GM21528 (cell line): ENCODE data around the gene NMT1.

Experiments used
- ATAC-seq: cut with Tn5 transposase; IDR thresholded peaks from one replicate; pipeline ENCODE4 v1.9.1; 2021; ENCODE audit warnings: mild to moderate bottlenecking, moderate library complexity; ENCODE audit not compliant: unreplicated experiment, low FRiP score

Gene NMT1

GRCh38 chr17:45102856-45103255 is 41.7 kb downstream of the NMT1 start:
- no peak for ATAC-seq

DNA sequence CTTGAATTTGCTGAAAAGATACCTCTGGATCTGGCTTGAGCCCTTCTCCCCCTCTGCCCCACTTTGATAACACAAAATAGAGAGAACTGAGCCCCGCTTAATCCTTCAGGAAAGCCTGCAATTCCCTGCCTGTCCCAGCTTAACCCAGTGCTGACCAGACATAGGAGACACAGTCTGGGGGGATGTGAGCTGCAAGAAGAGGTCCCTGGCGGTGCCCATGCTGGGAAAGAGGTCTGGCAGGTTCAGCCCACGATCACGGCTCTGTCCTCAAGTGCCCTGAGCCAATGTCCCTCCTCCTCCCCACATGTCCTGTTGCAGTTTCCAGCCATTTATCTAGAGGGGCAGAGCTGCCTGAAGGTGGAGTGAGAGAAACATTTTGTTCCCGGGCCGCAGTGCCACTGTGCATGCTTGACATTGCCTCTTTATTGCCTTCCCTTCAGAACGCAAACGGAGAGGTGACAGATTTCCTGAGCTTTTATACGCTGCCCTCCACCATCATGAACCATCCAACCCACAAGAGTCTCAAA is 42.2 kb downstream of the NMT1 start:
- no peak for ATAC-seq

DNA sequence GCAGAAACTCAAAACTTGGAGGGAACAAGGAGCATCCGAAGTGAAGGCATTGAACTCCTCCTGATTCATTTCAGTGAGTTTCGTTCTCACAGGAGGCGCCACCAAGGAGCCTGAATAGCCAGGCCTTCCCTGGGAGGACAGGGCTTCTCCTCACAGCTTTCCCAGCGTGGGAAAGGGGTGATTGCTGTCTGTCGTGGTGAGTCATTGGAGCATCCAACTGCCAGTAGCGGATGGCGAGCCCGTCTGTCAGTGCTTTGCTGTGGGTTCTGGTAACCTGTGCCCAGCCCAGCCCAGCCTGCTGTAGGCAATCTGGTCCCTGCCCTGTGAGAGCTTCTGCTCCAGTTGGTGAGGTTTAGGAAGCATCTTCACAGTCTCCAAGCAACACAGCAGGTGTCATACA is 42.9 kb downstream of the NMT1 start:
- no peak for ATAC-seq

DNA sequence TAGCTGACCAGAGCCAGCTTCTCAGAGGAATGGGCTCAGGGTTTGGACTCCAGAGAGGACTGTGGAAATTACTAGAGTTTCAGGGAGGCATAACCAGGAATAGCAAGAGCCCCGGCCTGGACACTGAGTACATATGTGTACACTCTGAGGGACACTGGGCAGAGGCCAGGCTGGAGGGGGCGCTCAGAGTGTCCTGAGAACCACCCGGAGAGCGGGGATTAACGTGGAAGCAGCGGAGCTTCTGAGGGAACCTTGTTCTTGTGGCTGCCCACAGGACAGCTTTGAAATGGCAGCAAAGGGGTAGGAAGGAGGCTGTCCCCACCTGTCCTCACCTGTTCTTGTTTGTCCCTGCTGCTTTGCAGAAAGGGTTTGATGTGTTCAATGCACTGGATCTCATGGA is 43.4 kb downstream of the NMT1 start:
- no peak for ATAC-seq

GRCh38 chr17:45104907-45105624 is 43.9 kb downstream of the NMT1 start:
- no peak for ATAC-seq

DNA sequence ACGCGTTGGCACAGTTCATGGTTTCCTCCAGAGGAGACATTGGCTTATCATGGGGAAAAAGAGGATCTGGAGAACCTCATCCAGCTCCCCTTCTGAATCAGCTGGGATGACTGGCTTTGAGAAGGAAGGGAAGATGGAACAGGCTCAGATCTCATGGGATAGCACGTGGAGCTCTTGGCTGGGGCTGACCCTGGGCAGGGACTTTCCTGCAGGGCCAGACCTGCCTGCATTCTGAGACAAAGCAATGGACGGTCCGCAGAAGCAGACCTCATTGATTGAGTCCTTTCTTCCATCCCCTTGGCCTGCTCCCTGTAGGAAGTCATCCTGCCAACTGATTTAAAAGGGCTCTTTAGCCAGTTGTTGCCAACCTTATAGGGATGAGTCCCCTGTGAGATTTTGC is 45.0 kb downstream of the NMT1 start:
- ATAC-seq: no peak

DNA sequence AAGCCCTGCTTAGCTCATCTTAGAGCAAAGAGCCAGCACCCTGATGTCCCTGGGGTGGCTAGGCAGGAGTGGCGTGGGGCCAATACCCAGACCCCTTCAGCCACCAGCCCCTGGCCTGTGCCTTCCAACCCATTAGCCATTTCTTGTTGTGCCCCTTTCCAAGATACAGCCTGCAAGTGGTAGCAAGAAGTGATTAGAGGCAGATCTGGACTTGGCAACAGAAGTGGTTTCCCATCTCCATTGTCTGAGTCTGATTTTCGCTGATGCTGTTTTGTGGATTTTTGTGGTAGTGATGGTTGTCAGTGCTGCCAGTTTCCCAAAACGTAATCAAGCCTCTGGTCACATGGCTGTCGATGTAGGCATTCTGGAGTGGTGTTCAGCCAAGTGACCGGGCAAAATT is 45.5 kb downstream of the NMT1 start:
- ATAC-seq: no peak

- no peak for ATAC-seq
These were observed 46.3 kb downstream of the NMT1 start for GRCh38 chr17:45107293-45108010.

GRCh38 chr17:45108051-45108450 is 46.9 kb downstream of the NMT1 start:
- ATAC-seq: no peak

DNA sequence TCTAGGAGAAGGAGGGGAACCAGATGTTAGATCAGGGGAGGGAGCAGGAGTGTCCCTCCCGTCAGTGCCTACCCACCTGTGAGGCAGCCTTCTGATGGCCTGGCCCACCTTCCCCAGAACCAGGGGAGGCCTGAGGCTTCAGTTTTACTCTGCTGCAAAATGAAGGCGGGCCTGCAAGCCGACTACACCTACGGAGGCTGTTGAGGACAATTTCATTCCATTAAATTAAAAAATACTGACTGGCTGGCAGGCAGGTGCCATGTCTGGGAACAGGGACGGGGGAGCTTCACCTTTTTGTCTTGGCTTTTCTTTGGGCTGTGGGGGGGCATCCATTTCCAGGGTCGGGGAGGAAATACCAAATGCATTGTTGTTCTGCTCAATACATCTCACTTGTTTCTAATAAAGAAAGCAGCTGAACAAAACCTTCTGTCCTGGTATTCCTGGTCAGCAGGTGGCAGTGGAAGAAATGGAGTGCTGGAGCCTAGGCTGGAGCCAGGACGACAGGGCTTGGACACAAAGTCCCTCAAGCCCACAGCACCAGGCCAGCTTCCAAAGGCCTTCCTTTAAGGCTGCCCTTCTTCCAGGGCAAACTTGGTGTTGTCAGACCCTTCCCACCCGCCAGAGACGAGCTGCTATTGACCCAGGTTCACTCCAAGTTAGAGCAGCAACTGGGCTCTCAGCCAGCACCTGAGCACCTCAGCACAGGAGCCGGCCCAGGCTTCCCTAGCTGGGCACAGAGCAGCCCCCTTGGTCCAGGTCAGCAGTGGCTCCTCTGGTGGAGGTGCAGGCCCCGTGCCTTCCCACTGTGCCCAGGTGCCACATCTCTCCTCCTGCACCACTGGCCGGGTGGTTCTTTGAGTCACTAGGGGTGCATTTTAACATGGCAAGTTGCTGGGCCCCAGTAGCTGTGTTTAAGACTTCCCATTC is 47.7 kb downstream of the NMT1 start:
- no peak for ATAC-seq

DNA sequence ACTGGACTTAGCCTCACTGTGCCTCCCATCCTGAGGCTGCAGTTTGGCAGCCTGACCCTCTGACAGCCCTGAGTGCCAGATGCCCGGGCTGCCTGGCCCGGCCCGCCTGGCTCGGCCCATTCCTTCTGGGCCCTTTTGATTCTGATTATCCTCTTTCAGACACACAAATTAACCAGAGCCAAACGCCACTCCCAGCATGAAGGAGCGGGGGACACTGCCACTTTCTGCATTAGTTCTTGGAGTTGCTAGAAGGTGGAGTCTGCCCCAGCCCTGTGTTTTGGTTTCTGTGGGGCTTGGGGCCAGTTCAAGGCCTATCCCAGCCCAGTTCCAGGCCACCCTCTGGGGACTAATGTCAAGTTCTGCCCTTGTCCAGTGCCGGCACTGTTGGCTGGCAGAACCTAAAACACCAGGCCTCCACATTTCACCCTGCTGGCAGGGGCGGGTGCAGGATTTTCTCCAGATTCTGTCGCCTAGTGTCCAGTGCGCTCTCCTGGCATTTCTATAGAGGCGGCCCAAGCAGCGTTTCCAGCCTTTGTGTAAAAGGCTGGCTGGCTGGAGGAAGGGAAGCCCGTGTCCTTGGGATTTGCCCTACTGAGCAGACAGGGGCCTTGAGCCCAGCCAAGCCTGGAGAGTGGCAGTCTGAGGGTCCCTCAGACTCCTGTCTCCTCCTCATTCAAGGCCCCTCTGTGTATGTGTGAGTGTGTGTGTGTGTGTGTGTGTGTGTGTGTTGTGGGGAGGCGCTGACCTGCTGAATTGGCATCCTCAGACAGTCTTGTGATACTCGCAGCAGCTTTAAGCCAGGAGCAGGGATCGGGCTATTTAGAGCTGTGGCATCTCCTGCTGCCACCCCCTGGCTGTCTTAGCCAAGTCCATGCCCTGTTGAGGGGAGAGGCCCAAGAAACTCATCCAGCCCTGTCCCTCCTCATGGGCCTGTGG is 49.8 kb downstream of the NMT1 start:
- ATAC-seq: no peak

GRCh38 chr17:45111850-45112249 is 50.7 kb downstream of the NMT1 start:
- ATAC-seq: no peak

- no peak for ATAC-seq
These were observed 51.7 kb downstream of the NMT1 start for GRCh38 chr17:45112559-45113423.

DNA sequence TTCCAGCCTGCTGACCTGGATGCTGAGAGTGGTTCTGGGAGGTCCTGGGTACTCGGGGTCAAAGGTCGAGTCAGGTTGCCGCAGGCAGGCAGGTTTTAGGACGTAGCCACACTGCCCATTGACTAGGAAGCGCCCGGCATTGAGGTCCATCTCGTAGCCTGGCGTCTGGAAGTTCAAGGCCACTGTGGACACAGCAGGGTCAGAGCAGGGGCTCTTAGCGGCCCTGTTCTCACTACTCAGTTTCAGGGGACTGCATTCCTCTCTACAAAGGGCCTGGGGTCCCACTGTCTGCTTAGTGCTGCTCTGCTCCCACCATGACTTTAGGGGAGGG is 52.3 kb downstream of the NMT1 start:
- no peak for ATAC-seq

DNA sequence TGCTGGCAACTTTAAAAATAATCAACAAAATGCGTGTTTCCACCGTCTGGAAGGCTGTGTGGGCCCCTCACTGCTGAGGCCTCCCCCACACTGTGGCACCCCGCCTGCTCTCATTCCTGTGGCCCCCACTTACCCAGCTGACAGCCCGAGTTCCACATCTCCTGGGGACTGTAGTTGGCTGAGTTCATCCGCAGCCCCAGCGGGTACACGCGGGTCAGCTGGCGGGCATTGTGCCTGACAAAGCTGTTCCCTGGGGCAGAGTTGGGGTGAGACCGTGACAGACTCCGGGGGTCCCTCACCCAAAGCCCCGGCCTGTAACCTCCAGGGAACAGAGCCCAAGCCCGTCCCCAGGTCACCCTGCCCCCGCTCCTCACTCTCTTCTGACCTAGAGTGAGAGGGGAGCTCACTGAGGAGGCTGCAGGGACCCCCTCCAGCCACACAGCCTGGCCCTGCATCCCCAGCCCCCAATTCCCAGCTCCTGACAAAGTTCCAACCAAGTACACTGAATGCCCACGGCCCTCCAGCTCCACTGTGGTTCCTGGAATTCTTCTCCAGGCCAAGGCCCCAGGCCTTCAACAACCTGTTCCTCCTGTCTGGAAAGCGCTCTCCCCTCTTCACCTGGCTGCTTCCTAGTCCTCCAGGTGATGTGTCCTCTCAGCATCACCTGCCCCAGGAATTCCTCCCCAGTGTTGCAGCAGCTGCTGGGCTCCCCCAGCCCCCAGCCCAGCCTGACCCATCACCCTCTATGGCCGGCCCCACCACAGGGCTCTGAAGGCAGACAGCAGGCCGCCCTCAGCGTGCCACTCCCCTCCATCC is 53.2 kb downstream of the NMT1 start:
- no peak for ATAC-seq

DNA sequence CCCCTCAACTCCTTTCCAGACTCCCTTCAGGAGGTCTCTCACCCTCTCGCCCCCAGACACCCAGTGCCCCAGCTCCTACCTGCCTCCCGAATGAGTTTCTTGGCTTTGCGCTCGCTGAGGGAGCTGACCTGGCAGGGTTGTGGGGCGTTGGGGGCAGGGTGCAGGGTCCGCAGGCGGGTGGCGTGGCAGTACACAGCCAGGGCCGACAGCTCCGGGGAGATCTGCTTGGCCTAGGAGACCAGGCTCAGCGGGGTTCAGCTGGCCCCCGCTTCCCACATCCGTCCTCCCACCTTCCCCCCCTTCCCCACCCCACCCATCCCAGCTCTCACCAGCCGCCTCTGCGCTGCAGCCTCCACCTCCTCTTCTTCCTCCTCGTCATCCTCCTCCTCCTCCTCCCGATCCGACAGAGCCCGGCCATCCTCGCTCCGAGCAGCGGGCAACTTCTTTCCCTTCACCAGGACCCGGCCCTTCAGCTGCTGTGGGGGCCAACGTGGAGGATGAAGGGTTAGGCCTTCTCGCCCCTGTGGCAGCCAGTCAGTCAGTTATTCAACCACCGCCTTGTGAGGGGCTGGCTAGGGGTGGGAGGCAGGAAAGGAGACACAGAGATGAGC is 54.0 kb downstream of the NMT1 start:
- ATAC-seq: no peak

DNA sequence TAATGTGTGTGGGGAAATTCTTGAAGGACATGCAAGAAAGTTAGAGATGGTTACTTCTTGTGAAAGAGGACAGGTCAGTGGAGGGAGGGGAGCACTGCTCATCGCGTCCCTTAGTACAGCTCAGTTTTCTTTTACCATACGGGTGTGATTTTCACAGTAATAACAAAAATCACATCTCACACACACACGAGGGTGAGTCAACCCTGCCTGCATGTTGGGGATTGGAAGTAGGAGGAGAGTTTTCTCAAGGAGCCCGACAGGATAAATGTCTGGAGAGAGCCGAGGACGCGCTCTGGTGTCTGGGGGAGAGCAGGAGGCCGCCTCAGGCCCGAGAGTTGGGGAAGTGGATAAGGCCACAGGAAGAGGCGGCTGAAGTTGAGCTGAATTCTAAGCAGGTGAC is 54.8 kb downstream of the NMT1 start:
- no peak for ATAC-seq
